SH-SY5Y (cell line): ENCODE results near the gene PET100.

Source experiments
- GATA2 ChIP-seq: IDR thresholded peaks from 2 replicates; pipeline ENCODE4 v1.6.1; 2011; ENCODE audit warnings: mild to moderate bottlenecking, low read depth, low read length
- GATA3 ChIP-seq: IDR thresholded peaks from 2 replicates; pipeline ENCODE4 v1.6.1; 2011; ENCODE audit warnings: low read depth, mild to moderate bottlenecking, low read length, moderate library complexity

DNA sequence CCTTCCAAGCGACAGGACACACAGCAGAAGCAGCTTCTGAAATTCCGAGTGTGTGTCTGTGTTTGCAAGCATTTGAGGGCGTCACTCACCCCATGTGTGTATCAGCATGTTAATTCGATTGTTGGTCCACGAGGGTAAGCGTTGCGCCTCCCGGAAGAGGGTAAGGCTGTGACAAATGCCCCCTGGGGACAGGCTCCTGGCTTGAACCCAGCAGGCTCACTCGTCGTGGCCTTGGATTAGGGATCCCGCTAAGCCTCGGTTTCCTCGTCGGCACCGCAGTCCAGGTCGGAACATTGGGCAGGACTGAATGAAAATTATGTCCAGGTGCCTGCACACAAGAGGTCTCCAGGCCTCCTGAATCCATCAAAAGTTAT is 6.7 kb downstream of the PET100 start:
- no peak for TF ChIP-seq GATA2
- no peak for TF ChIP-seq GATA3
